PC-3 (cell line): ENCODE results near the gene DELE1.

Experiments
- CTCF ChIP-seq: fragments of 300-600 bp; sonication (generic); conservative IDR thresholded peaks from 2 replicates; pipeline ENCODE4 v1.5.1; 2017; ENCODE audit warnings: antibody characterized with exemption, low read depth, mild to moderate bottlenecking, low read length
- EZH2phosphoT487 ChIP-seq: fragments of 300-600 bp; sonication (generic); IDR thresholded peaks from 2 replicates; pipeline ENCODE4 v1.6.1; 2018; ENCODE audit warnings: mild to moderate bottlenecking, antibody characterized with exemption, low read length, borderline replicate concordance

GRCh38 chr5:141914797-141915196, 8.9 kb upstream of the DELE1 start:
- TF ChIP-seq CTCF: no peak
- no peak for TF ChIP-seq EZH2phosphoT487
